GM18867 (cell line): ENCODE data around the gene GSG1L.
"Not testable (repeated sequence)": the region's sequence is repeated elsewhere in the genome, so short reads cannot be mapped to it uniquely, and the experiment has no call there.

Experiments
- ATAC-seq: cut with Tn5 transposase; IDR thresholded peaks from one replicate; pipeline ENCODE4 v1.9.1; 2021; ENCODE audit warnings: mild to moderate bottlenecking, moderate library complexity; ENCODE audit not compliant: unreplicated experiment

GSG1L gene

DNA sequence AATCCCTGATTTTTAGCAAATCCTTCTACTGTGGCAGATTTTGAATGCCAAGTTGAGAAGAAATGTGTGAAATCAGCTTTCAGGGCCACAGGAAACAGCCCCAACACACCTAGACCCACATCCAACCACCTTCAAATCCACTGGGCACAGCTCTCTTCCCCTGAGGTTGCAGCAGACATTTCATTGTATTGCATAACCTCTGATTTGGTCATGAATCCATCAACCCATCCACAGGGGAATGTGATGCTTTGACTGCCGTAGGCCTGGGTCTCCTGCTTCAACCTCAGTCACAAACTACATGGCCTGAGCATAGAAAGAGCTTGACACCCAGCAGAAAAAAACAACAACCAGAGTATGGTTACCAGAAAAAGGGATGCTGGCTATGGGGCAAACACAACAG lies 145.6 kb downstream of the GSG1L start:
- ATAC-seq: no peak

- ATAC-seq: no peak
Observed at GRCh38 chr16:27911486-27911885, 152.0 kb downstream of the GSG1L start.

GRCh38 chr16:27907457-27907972 lies 156.0 kb downstream of the GSG1L start:
- no peak for ATAC-seq

GRCh38 chr16:27906883-27907282 lies 156.6 kb downstream of the GSG1L start:
- no peak for ATAC-seq

GRCh38 chr16:27903046-27903655 lies 160.4 kb downstream of the GSG1L start:
- no peak for ATAC-seq

DNA sequence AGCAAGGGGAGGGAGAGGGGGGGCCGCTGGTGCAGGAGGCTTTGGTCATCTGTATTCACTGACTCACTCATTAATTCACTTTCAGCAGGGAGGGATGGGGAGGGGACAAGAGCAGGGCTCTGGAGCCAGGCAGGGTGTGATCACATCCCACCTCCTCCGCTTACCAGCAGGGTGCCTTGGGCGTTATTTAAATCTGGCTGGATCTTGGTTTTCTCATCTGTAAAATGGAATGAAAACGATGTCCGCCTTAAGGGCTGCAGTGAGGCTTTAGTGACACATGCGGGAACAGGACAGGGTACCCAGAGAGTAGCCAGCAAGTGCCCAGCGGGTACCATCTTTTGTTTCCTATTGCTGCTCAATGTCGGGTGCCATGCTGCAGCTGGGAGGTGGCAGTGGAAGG lies 161.0 kb downstream of the GSG1L start:
- ATAC-seq: no peak

DNA sequence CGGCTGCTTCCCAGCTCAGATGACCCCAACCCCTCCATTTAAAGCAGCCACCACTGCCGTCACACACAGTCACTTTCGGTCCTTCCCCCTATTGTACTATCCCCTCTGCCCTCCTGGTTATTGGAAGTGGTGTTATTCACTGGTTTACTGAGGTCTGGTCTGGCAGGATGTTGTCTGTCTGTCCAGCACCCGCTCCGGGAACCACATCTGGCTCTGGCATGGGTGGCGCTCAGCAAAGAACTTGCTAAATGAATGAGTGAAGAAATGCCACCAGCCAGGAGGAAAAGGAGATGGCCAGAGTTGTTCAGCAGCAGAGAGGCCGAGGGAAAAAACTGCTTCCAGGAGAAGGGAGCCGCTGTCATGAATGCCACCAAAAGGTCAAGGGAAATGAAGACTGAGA lies 161.6 kb downstream of the GSG1L start:
- no peak for ATAC-seq

- no peak for ATAC-seq
Observed at GRCh38 chr16:27899736-27900135, 163.8 kb downstream of the GSG1L start.

DNA sequence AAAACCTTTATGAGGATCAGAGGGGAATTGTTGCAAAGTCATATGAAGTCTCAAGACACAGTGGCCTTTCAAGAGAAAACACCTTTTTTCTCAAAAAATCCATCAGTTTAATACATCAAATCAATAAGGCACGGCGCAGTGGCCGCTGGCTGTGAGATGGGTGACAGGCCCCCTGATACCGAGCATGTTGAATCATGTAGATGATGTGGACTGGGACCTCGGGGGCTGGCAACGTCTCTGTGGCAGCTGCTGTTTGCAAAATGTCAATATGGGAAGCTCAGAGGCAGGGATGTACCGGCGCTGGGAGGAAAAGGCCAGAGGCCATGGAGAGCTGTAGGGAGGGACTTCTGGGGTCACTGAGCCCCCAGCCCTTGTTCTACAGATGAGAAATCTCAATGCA lies 169.1 kb downstream of the GSG1L start:
- ATAC-seq: no peak

- ATAC-seq: no peak
Observed at GRCh38 chr16:27892879-27893278, 170.6 kb downstream of the GSG1L start.

DNA sequence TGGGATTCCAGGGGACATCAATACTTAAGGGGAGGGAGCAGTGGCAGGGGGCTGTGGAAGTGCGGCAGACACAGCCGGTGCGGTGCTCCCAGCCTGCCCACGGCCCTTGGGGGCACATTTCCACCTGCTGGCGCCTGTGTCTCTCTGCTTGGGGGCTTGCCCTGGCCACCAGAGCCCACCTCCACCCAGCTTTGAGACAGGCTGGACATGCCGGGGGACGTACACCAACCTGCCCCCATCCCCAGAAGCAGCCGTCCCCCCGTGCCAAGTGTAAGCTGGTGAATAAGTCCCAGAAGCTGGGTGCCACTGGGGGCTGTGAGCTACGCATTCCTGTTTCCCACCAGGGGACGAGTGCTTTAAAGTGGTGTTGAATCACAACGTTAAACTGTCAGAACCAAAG lies 172.6 kb downstream of the GSG1L start:
- ATAC-seq: no peak

- ATAC-seq: no peak
Observed at GRCh38 chr16:27890006-27890405, 173.5 kb downstream of the GSG1L start.

DNA sequence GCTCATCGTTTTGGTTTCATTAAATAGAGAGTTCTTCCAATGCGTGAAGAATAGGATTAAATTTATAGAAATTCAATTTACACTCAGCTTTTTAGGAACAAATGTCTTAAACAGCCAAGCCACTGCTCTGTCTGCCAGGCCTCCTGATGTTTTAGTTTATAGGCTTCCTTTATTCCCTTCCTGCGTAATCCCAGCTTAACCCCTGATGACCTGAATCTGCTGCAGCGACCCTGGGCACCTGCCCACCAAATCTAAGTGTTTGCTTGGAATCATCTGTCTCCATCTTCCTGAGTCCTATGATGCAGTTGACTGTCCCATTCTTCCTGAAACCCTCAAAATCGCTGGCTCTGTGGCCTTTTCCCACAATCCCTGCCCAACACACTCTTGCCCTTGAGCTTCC lies 179.9 kb downstream of the GSG1L start:
- no peak for ATAC-seq

DNA sequence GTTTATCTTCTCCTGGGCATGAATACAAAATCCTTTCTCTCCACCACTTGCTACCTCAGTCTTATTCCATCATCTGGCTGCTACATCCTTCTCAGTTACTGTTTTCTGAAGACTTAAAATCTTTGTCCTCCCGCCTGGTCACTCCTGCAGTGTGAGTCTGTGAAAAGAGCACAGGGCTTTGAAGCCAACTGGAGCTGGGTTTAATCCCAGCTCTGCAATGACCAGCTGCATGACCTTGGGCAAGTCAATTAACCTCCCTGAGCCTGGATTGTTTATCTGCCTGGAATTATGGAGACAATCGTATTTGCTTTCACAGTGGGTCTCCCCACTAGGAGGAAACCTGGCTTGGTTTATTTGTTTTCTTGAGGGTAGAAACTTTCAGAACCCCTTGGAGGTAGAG lies 183.2 kb downstream of the GSG1L start:
- no peak for ATAC-seq

GRCh38 chr16:27879601-27880247 lies 183.8 kb downstream of the GSG1L start:
- ATAC-seq: no peak

- not testable (repeated sequence) for ATAC-seq
Observed at GRCh38 chr16:27872627-27873026, 190.9 kb downstream of the GSG1L start.

DNA sequence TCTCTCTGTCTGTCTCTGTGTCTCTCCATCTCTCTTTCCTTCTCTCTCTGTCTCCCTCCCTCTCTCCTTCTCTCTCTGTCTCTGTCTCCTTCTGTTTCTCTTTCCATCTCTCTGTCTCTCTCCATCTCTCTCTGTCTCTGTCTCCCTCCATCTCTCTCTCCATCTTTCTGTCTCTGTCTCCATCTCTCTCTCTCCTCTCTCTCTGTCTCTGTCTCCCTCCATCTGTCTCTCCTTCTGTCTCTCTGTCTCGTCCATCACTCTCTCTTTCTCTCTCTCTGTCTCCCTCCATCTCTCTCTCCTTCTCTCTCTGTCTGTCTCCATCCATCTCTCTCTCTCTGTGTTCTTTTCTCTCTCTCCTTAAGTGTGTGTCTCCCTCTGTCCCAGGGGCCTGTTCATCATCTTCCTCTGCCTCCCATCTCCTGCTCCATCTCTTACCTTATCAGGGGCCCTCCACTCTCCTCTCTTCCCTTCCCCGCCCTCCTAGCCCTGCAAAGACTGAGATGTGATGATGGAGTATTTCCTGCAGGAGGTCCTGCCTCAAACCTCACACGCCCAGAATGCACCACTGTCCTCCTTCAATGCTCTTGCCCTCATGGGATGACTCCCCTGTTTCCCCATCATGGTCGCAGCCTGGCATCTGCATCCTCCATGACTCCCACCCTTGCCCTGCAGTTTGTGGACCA lies 193.3 kb downstream of the GSG1L start:
- no peak for ATAC-seq

DNA sequence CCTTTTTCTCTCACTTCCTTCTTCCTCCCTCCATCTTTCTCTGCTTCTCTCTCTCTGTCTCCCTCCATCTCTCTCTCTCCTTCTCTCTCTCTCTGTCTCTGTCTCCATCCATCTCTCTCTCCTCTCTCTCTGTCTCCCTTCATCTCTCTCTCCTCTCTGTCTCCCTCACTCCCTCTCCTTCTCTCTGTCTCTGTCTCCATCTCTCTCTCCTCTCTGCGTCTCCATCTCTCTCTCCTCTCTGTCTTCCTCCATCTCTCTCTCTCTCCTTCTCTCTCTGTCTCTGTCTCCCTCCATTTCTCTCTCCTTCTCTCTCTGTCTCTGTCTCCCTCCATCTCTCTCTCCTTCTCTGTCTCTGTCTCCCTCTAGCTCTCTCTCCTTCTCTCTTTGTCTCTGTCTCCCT lies 194.1 kb downstream of the GSG1L start:
- ATAC-seq: no peak

DNA sequence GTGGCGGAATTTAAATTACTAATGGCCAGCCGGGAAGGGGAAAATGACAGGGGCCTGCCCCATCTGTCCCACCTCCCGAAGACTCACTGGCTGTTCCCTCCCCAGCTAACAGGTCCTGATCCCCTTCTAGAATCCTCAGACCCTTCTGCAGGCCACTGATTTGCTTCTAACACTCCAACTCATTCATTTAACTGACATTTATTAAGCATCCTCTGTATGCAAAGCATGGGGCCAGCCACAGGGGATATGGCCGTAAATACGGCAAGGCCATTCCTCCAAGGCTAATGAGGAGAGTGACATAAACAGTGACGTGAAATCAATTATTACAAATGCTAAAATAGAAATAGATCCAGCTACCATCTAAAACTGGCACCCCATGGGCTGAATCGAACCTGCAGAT lies 195.3 kb downstream of the GSG1L start:
- ATAC-seq: no peak

GRCh38 chr16:27867122-27868110 lies 196.1 kb downstream of the GSG1L start:
- no peak for ATAC-seq

DNA sequence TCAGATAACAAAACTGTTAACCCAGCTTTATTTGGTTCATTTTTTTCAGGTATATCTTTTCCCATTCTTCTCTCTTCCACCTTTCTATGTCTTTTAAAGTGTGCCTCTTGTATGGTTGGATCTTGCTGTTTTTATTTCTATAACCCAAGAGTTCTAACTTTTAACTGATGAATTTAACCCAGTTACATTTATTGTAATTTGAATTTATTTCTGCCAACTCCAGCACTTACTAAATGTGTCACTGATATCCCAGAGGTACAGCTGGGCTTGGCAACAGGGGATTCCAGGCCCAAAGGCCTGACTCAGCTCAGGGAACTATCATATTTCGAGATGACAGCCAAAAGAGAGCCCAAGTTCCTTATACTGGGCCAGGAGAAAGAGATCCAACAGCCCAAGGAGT lies 200.1 kb downstream of the GSG1L start:
- no peak for ATAC-seq
